HepG2 (cell line): Measurements from ENCODE around the gene PRM3. TPM values are rescaled to one million over a fixed set of nuclear protein-coding genes. Genes with fewer than 3 reads are reported as not detected.

ENCODE experiments used
- EP300 ChIP-seq, 3 experiments: sonication (generic) in 1 of 3; formaldehyde crosslinking in 1 of 3; IDR thresholded peaks; 2 replicates each; pipeline versions ENCODE4 v1.5.1 to v1.6.1; 2011 to 2020; ENCODE audit warnings: low read depth in 2 of 3, low read length in 2 of 3, borderline replicate concordance in 1 of 3, improper control_type of control experiment in 1 of 3, mild to moderate bottlenecking in 1 of 3, missing genetic modification reagents in 1 of 3, moderate library complexity in 1 of 3
- FLYWCH1 ChIP-seq: sonication (generic); formaldehyde crosslinking; IDR thresholded peaks from 2 replicates; pipeline ENCODE4 v1.8.1; 2023; ENCODE audit warnings: mild to moderate bottlenecking, missing genetic modification reagents
- FOSL2 ChIP-seq: sonication (generic); formaldehyde crosslinking; IDR thresholded peaks from 2 replicates; pipeline ENCODE4 v1.4.0; 2020; ENCODE audit warnings: missing genetic modification reagents
- HOXA3 ChIP-seq: sonication (generic); formaldehyde crosslinking; IDR thresholded peaks from 2 replicates; pipeline ENCODE4 v1.5.0; 2020; ENCODE audit warnings: missing genetic modification reagents
- KAT8 ChIP-seq: IDR thresholded peaks from 2 replicates; pipeline ENCODE4 v1.6.1; 2016; ENCODE audit warnings: missing genetic modification reagents, missing compliant biosample characterization
- KMT2A ChIP-seq: sonication (generic); formaldehyde crosslinking; IDR thresholded peaks from 2 replicates; pipeline ENCODE4 v1.4.0; 2020; ENCODE audit warnings: missing genetic modification reagents
- MXD3 ChIP-seq: IDR thresholded peaks from 2 replicates; pipeline ENCODE4 v1.6.1; 2016; ENCODE audit warnings: mild to moderate bottlenecking, missing biosample characterization, missing genetic modification reagents
- MXI1 ChIP-seq: IDR thresholded peaks from 3 replicates; pipeline ENCODE4 v1.6.1; 2012; ENCODE audit warnings: low read depth, low read length, inconsistent platforms, borderline replicate concordance
- SP1 ChIP-seq, 2 experiments: fragments of 450-650 bp in 1 of 2; sonication (generic) in 1 of 2; formaldehyde crosslinking in 1 of 2; IDR thresholded peaks; 2 replicates each; pipeline versions ENCODE4 v1.4.0 to v1.6.1; 2016 to 2020; ENCODE audit warnings: missing genetic modification reagents in 1 of 2
- USF2 ChIP-seq, 2 experiments: sonication (generic) in 1 of 2; formaldehyde crosslinking in 1 of 2; IDR thresholded peaks; 2 replicates each; pipeline versions ENCODE4 v1.5.1 to v1.6.1; 2011 to 2020; ENCODE audit warnings: borderline replicate concordance in 1 of 2, low read depth in 1 of 2, low read length in 1 of 2, mild to moderate bottlenecking in 1 of 2, missing genetic modification reagents in 1 of 2, moderate library complexity in 1 of 2
- YEATS4 ChIP-seq: sonication (generic); formaldehyde crosslinking; IDR thresholded peaks from 2 replicates; pipeline ENCODE4 v1.4.0; 2020; ENCODE audit warnings: missing genetic modification reagents, borderline replicate concordance
- ZNF564 ChIP-seq: sonication (generic); formaldehyde crosslinking; IDR thresholded peaks from 2 replicates; pipeline ENCODE4 v1.8.1; 2023; ENCODE audit warnings: mild to moderate bottlenecking, missing genetic modification reagents
- ZNF567 ChIP-seq: sonication (generic); formaldehyde crosslinking; IDR thresholded peaks from 2 replicates; pipeline ENCODE4 v1.8.1; 2023; ENCODE audit warnings: mild to moderate bottlenecking, missing genetic modification reagents, borderline replicate concordance
- ZNF703 ChIP-seq: sonication (generic); formaldehyde crosslinking; IDR thresholded peaks from 2 replicates; pipeline ENCODE4 v1.5.1; 2020; ENCODE audit warnings: missing genetic modification reagents, mild to moderate bottlenecking, moderate library complexity, borderline replicate concordance
- polyA plus RNA-seq, 8 experiments: library from polyadenylated mRNA; depleted of rRNA in 3 of 8; stranded (reverse) in 7 of 8; unstranded in 1 of 8; fragments of >200 nt; fragmentation: Illumina TruSeq in 4 of 8; extraction: Trizol in 4 of 8; gene quantifications; 2 replicates each; pipeline versions ENCODE4 v1.2.1 to v1.2.3, GENCODE V29; 2011 to 2016; ENCODE audit warnings: low read depth in 4 of 8, missing spikeins in 1 of 8, mixed read lengths in 1 of 8; ENCODE audit not compliant: insufficient read depth in 1 of 8
- total RNA-seq, 5 experiments: library from RNA; depleted of rRNA; stranded (reverse); fragments of >200 nt; fragmentation: Illumina TruSeq; extraction: Trizol; gene quantifications; 2 replicates each; pipeline ENCODE4 v1.2.3, GENCODE V29; 2016; ENCODE audit warnings: low read depth in 1 of 5
- TF ChIP-seq, protein P1 (sequence below): sonication (generic); formaldehyde crosslinking; IDR thresholded peaks from 2 replicates; pipeline ENCODE4 v1.4.0; 2020; ENCODE audit warnings: mild to moderate bottlenecking, missing genetic modification reagents
- TF ChIP-seq, protein P2 (sequence below): sonication (generic); formaldehyde crosslinking; IDR thresholded peaks from 2 replicates; pipeline ENCODE4 v1.4.0; 2020; ENCODE audit warnings: mild to moderate bottlenecking, low read depth, missing genetic modification reagents
- TF ChIP-seq, protein P3 (sequence below): sonication (generic); formaldehyde crosslinking; IDR thresholded peaks from 2 replicates; pipeline ENCODE4 v1.4.0; 2020; ENCODE audit warnings: low read depth, missing genetic modification reagents

PRM3 gene
- total and polyA plus RNA-seq, 2 of the 13 experiments (the other 11 are each of a cell fraction or from before 2014, with no cell fraction given) = not detected

- peak; percentile 23; the same call in 1 of the 2 replicates for TF ChIP-seq KMT2A
- TF ChIP-seq, protein P1, sequence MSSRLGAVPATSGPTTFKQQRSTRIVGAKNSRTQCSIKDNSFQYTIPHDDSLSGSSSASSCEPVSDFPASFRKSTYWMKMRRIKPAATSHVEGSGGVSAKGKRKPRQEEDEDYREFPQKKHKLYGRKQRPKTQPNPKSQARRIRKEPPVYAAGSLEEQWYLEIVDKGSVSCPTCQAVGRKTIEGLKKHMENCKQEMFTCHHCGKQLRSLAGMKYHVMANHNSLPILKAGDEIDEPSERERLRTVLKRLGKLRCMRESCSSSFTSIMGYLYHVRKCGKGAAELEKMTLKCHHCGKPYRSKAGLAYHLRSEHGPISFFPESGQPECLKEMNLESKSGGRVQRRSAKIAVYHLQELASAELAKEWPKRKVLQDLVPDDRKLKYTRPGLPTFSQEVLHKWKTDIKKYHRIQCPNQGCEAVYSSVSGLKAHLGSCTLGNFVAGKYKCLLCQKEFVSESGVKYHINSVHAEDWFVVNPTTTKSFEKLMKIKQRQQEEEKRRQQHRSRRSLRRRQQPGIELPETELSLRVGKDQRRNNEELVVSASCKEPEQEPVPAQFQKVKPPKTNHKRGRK (CRISPR knock-in tag) = no peak
- no peak for TF ChIP-seq SP1 (IDR thresholded peaks at IDR 0.05)
- TF ChIP-seq SP1 (CRISPR knock-in tag; IDR thresholded peaks at IDR 0.05) = no peak
- TF ChIP-seq, protein P2, sequence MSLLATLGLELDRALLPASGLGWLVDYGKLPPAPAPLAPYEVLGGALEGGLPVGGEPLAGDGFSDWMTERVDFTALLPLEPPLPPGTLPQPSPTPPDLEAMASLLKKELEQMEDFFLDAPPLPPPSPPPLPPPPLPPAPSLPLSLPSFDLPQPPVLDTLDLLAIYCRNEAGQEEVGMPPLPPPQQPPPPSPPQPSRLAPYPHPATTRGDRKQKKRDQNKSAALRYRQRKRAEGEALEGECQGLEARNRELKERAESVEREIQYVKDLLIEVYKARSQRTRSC (CRISPR knock-in tag) = no peak
- no peak for TF ChIP-seq MXD3 (CRISPR knock-in tag)
- peak; percentile 60; the same call in 1 of the 2 replicates for TF ChIP-seq YEATS4 (CRISPR knock-in tag)
- TF ChIP-seq ZNF567 (CRISPR knock-in tag) = no peak
- peak; percentile 65; the same call in 1 of the 3 replicates for TF ChIP-seq MXI1
- TF ChIP-seq EP300 (IDR thresholded peaks at IDR 0.05; ENCODE audit: low read depth in 2 of 2, low read length in 2 of 2) = peak; percentile 94
- TF ChIP-seq EP300 (CRISPR knock-in tag; IDR thresholded peaks at IDR 0.05; ENCODE audit: borderline replicate concordance) = peak; percentile 36; the same call in 1 of the 2 replicates
- no peak for TF ChIP-seq ZNF703 (CRISPR knock-in tag)
- TF ChIP-seq FLYWCH1 (CRISPR knock-in tag) = no peak
- TF ChIP-seq KAT8 (CRISPR knock-in tag) = peak; percentile 86
- TF ChIP-seq, protein P3, sequence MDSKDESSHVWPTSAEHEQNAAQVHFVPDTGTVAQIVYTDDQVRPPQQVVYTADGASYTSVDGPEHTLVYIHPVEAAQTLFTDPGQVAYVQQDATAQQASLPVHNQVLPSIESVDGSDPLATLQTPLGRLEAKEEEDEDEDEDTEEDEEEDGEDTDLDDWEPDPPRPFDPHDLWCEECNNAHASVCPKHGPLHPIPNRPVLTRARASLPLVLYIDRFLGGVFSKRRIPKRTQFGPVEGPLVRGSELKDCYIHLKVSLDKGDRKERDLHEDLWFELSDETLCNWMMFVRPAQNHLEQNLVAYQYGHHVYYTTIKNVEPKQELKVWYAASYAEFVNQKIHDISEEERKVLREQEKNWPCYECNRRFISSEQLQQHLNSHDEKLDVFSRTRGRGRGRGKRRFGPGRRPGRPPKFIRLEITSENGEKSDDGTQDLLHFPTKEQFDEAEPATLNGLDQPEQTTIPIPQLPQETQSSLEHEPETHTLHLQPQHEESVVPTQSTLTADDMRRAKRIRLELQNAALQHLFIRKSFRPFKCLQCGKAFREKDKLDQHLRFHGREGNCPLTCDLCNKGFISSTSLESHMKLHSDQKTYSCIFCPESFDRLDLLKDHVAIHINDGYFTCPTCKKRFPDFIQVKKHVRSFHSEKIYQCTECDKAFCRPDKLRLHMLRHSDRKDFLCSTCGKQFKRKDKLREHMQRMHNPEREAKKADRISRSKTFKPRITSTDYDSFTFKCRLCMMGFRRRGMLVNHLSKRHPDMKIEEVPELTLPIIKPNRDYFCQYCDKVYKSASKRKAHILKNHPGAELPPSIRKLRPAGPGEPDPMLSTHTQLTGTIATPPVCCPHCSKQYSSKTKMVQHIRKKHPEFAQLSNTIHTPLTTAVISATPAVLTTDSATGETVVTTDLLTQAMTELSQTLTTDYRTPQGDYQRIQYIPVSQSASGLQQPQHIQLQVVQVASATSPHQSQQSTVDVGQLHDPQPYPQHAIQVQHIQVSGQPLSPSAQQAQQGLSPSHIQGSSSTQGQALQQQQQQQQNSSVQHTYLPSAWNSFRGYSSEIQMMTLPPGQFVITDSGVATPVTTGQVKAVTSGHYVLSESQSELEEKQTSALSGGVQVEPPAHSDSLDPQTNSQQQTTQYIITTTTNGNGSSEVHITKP (CRISPR knock-in tag) = peak; percentile 89
- TF ChIP-seq ZNF564 (CRISPR knock-in tag) = no peak
- peak; percentile 83 for TF ChIP-seq FOSL2
- peak; percentile 86 for TF ChIP-seq HOXA3 (CRISPR knock-in tag)
- no peak for TF ChIP-seq USF2 (IDR thresholded peaks at IDR 0.05; ENCODE audit: low read depth, low read length)
- no peak for TF ChIP-seq USF2 (CRISPR knock-in tag; IDR thresholded peaks at IDR 0.05; ENCODE audit: borderline replicate concordance)
Observed at GRCh38 chr16:11306997-11307638, 33.7 kb upstream of the PRM3 start (continued).
